NB4 (cell line): Measurements from ENCODE around the gene KRT4.
"Not testable (repeated sequence)": the region's sequence is repeated elsewhere in the genome, so short reads cannot be mapped to it uniquely, and the experiment has no call there.

Experiments used
- DNase-seq: peaks from one replicate; pipeline ENCODE4 v3.0.0; 2010; ENCODE audit warnings: low read depth
- H3K4me3 ChIP-seq: one replicate; pipeline ENCODE4 v1.5.1; 2011; ENCODE audit warnings: mild to moderate bottlenecking, low read depth, low read length, moderate library complexity
- CTCF ChIP-seq: IDR thresholded peaks from one replicate; pipeline ENCODE4 v1.5.1; 2012; ENCODE audit warnings: low read depth, low read length
- MAX ChIP-seq: IDR thresholded peaks from 2 replicates; pipeline ENCODE4 v1.6.1; 2011; ENCODE audit warnings: low read depth, low read length
- MYC ChIP-seq: IDR thresholded peaks from 2 replicates; pipeline ENCODE4 v1.6.1; 2011; ENCODE audit warnings: low read depth, low read length
- POLR2A ChIP-seq: IDR thresholded peaks from 2 replicates; pipeline ENCODE4 v1.6.1; 2011; ENCODE audit warnings: mild to moderate bottlenecking; ENCODE audit not compliant: insufficient read length; ENCODE audit errors: extremely low read depth

KRT4 gene

DNA sequence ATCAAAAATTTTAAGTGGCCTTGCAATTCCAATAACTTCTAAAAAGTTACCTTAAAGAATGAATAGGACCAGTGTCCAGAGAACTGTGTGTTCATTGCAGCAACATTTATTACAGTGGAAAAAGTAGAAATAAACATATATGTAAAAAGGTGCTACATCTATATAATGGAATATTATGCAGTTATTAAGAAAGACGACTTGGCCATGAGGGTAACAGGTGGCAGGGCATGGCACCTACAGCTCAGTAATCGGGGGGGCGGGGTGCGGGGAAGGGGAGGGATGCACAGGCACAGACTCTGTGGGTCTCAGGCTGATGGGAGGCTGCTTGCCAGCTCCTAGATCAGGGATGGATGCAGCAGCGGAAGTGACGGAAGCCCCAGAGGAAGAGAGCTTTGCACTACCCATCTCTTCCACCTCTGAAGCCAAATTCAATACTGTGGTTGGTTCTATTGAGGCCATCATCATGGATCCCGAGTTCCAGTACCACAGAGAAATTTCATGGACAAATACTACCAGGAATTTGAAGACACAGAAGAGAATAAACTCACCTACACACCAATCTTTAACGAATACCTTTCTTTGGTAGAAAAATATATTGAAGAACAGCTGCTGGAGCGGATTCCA is 50.8 kb downstream of the KRT4 start:
- H3K4me3 ChIP-seq: no peak overlapping the region
- no peak for DNase-seq
- no peak for TF ChIP-seq CTCF
- TF ChIP-seq POLR2A: no peak
- TF ChIP-seq MAX: no peak
- no peak for TF ChIP-seq MYC

GRCh38 chr12:52761802-52762201 is 52.1 kb downstream of the KRT4 start:
- TF ChIP-seq MYC: no peak
- DNase-seq: no peak
- no peak overlapping the region for H3K4me3 ChIP-seq

DNA sequence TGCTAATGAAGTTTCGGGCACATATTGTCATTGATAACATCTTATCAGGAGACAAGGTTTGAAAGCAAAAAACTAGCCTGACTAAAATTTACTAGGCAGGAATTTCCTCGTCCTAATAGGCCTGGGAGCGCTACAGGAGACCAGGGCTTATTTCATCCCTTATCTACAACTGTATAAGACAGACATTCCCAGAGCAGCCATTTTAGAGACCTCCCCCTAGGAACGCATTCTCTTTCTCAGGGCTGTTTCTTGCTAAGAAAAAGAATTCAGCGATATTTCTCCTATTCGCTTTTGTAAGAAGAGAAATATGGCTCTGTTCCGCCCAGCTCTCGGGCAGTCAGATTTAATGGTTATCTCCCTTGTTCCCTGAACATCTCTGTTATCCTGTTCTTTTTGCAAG is 52.7 kb downstream of the KRT4 start:
- not testable (repeated sequence) for H3K4me3 ChIP-seq, DNase-seq

DNA sequence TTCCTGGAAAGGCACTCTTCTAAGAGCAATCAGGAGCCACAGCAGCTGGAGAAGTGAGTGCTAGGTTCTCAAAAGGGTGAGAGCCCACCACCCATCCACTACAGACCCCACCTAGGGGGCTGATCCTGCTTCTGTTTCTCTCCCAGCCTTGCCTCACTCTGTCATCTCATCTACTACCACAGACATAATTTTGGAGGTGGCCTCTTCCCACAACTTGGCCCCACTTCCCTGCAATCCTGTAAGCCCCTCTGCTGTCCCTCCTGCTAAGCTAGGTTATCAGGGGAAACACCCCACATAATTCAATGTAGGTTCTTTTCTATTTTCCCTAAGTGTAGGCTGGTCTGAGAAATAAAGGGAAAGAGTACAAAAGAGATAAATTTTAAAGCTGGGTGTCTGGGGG is 53.3 kb downstream of the KRT4 start:
- TF ChIP-seq CTCF (no peak), MYC (no peak), MAX (no peak), POLR2A (no peak)
- H3K4me3 ChIP-seq: no peak overlapping the region
- no peak for DNase-seq

- no peak overlapping the region for H3K4me3 ChIP-seq
- no peak for TF ChIP-seq POLR2A
- no peak for TF ChIP-seq CTCF
- TF ChIP-seq MAX: no peak
- TF ChIP-seq MYC: no peak
- no peak for DNase-seq
These were observed 54.2 kb downstream of the KRT4 start for GRCh38 chr12:52759695-52760094.

GRCh38 chr12:52759218-52759617 is 54.7 kb downstream of the KRT4 start:
- no peak for DNase-seq
- TF ChIP-seq POLR2A (no peak), MYC (no peak), MAX (no peak), CTCF (no peak)
- H3K4me3 ChIP-seq: no peak overlapping the region

- H3K4me3 ChIP-seq: no peak overlapping the region
- no peak for DNase-seq
- TF ChIP-seq CTCF: no peak
These were observed 56.3 kb downstream of the KRT4 start for GRCh38 chr12:52757449-52758176.
